Left ventricle myocardium inferior (tissue), 1 donor: ENCODE data around the gene MAML3. TPM values are rescaled to one million over a fixed set of nuclear protein-coding genes. Genes with fewer than 3 reads are reported as not detected.

ENCODE experiments used
- DNase-seq: peaks from one replicate; pipeline ENCODE4 v3.0.0-alpha.2; 2020
- H3K27ac ChIP-seq: fragments of 200-600 bp; replicated peaks from 2 replicates; pipeline ENCODE4 v1.8.0; 2021
- H3K27me3 ChIP-seq: fragments of 200-600 bp; 2 replicates; pipeline ENCODE4 v1.8.0; 2021; ENCODE audit warnings: low read depth
- H3K36me3 ChIP-seq: fragments of 200-600 bp; 2 replicates; pipeline ENCODE4 v1.8.0; 2021
- H3K4me1 ChIP-seq: fragments of 200-600 bp; 2 replicates; pipeline ENCODE4 v1.8.0; 2021
- H3K4me3 ChIP-seq: fragments of 200-600 bp; 2 replicates; pipeline ENCODE4 v1.8.0; 2021; ENCODE audit warnings: mild to moderate bottlenecking, moderate library complexity
- H3K9me3 ChIP-seq: fragments of 200-600 bp; replicated peaks from 2 replicates; pipeline ENCODE4 v1.8.0; 2021
- intact Hi-C: fragments of 100-400 bp; cut with micrococcal nuclease; formaldehyde crosslinking; loops from one replicate; pipeline ENCODE4 v1.11.0; 2022
- total RNA-seq: library from RNA; stranded (reverse); fragmentation: NEBNext Ultra II Directional; extraction: Animal tissue kit (Norgen Biotek cat#: 25700); gene quantifications from one replicate; pipeline ENCODE4 v1.2.1, GENCODE V29; 2021
- TF ChIP-seq, protein P1 (sequence below): fragments of 200-600 bp; IDR thresholded peaks from 2 replicates; pipeline ENCODE4 v1.8.0; 2021; ENCODE audit warnings: antibody characterized with exemption, mild to moderate bottlenecking, borderline replicate concordance
- donor health status: DM: no; HTN: yes; CAD: no; lungs with severe emphysema.

MAML3 gene
- total RNA-seq, 1 donor from 2014 or later = 2.6 TPM

DNA sequence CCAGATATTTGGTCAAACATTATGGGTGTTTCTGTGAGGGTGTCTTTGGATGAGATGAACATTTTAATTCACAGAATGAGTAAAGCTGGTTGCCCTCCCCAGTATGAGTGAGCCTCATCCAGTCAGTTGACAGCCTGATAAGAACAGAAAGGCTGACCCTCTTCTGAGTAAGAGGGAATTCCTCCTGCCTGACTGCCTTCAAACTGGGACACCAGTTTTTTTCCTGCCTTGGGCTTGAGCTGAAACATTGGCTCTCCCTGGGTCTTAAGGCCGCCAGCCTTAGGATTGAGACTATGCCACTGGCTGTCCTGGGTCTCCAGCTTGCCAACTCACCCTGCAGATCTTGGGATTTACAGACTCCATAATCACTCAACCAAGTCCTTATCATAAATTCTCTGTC is 14.5 kb upstream of the MAML3 start:
- Histone ChIP-seq H3K27me3 (no peaks in the 10 kb centered on the region), H3K4me3 (no peak overlapping the region), H3K9me3 (no peaks in the 10 kb centered on the region), H3K36me3 (no peaks in the 10 kb centered on the region), H3K4me1 (no peaks in the 10 kb centered on the region), H3K27ac (no peak overlapping the region)
- TF ChIP-seq, protein P1, sequence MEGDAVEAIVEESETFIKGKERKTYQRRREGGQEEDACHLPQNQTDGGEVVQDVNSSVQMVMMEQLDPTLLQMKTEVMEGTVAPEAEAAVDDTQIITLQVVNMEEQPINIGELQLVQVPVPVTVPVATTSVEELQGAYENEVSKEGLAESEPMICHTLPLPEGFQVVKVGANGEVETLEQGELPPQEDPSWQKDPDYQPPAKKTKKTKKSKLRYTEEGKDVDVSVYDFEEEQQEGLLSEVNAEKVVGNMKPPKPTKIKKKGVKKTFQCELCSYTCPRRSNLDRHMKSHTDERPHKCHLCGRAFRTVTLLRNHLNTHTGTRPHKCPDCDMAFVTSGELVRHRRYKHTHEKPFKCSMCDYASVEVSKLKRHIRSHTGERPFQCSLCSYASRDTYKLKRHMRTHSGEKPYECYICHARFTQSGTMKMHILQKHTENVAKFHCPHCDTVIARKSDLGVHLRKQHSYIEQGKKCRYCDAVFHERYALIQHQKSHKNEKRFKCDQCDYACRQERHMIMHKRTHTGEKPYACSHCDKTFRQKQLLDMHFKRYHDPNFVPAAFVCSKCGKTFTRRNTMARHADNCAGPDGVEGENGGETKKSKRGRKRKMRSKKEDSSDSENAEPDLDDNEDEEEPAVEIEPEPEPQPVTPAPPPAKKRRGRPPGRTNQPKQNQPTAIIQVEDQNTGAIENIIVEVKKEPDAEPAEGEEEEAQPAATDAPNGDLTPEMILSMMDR = no peak
- intact Hi-C loops = no loop called here
- no peak for DNase-seq

DNA sequence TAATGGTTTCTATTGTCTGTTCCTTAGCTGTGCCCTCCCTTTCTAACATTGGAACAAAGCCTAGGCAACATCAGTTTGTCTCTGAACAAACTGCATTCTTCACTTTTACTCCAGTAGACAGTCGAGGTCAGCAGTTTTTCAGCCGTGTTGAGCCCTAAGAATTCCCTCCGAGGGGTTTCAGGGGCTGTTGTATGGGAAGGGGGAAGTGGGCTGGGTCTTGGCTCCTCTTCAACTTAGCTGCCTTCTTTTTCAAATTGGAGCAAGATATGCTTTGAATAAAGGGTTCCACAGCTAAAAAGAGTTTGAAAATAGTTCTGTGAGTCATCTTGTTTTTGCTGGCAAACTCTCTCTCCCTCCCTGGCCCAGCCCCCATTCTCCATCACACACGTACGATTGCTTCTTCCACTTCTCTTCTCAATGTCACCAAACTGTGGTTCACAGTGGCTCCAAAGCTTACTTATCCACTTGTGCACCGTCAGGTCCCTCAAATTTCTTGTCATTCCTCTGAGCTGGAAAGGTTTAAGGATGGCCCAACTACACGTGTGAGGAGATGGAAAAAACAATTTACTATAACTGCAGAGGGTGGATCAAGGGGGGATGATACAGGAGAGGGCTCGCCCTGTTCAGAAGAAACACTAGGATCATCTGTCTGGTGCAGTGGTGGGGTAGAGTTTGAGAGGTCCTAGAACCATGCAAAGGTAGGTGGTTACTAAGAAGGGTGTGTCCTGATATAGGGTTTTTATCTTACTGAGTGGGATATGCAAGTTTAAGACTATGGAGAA is 9.2 kb upstream of the MAML3 start:
- intact Hi-C loops = no loop called here
- TF ChIP-seq, protein P1 = no peak
- Histone ChIP-seq H3K9me3 (peaks cover 3% of the 10 kb centered on the region), H3K27ac (peak overlapping the region; percentile 18), H3K4me1 (peaks cover 6% of the 10 kb centered on the region), H3K27me3 (no peaks in the 10 kb centered on the region), H3K36me3 (no peaks in the 10 kb centered on the region), H3K4me3 (peak overlapping the region; percentile 0)
- no peak for DNase-seq

- intact Hi-C loops = no loop called here
- TF ChIP-seq, protein P1 = no peak
- Histone ChIP-seq H3K27ac (peak overlapping the region; percentile 18), H3K9me3 (peaks cover 3% of the 10 kb centered on the region), H3K4me1 (peaks cover 6% of the 10 kb centered on the region), H3K27me3 (no peaks in the 10 kb centered on the region), H3K36me3 (no peaks in the 10 kb centered on the region), H3K4me3 (no peak overlapping the region)
- DNase-seq = no peak
Observed at GRCh38 chr4:140162596-140162995, 8.6 kb upstream of the MAML3 start.

GRCh38 chr4:140158365-140159030 is 4.5 kb upstream of the MAML3 start:
- no peaks in the 10 kb centered on the region for H3K36me3 ChIP-seq
- H3K4me3 ChIP-seq = no peak overlapping the region
- H3K27me3 ChIP-seq = no peaks in the 10 kb centered on the region
- DNase-seq = no peak
- H3K9me3 ChIP-seq = peaks cover 3% of the 10 kb centered on the region
- intact Hi-C loops = loop anchor here (5.0 kb wide), 1 partner anchor 84 kb away; no protein-coding TSS in a partner anchor
- H3K27ac ChIP-seq = no peak overlapping the region
- peaks cover 17% of the 10 kb centered on the region for H3K4me1 ChIP-seq
- TF ChIP-seq, protein P1 = no peak

- TF ChIP-seq, protein P1 = no peak
- intact Hi-C loops = loop anchor here (5.0 kb wide), 1 partner anchor 85 kb away; no protein-coding TSS in a partner anchor
- Histone ChIP-seq H3K9me3 (peaks cover 3% of the 10 kb centered on the region), H3K27ac (no peak overlapping the region), H3K4me3 (no peak overlapping the region), H3K27me3 (no peaks in the 10 kb centered on the region), H3K4me1 (peaks cover 21% of the 10 kb centered on the region), H3K36me3 (no peaks in the 10 kb centered on the region)
- no peak for DNase-seq
Observed at GRCh38 chr4:140157341-140157740, 3.4 kb upstream of the MAML3 start.
